Natural killer cell (primary cell): ENCODE measurements around the gene INPP4B. TPM values are rescaled to one million over a fixed set of nuclear protein-coding genes. Genes with fewer than 3 reads are reported as not detected.
A peak's percentile ranks its signal among the peaks of the same experiment; 100 is the strongest.

Source experiments
- ATAC-seq, 3 donors: fragments of 150-1000 bp in 2 of 3; fragments of 200-7000 bp in 1 of 3; cut with Tn5 transposase; 1 replicate in 1 of 3; 2 replicates in 2 of 3; pipeline ENCODE4 v1.10.0; 2021; ENCODE audit warnings: mild to moderate bottlenecking in 2 of 3, moderate library complexity in 2 of 3
- DNase-seq, 2 donors: peaks; one replicate each; pipeline versions ENCODE4 v3.0.0 to v3.0.0-alpha.2; 2013 to 2021; ENCODE audit warnings: mixed read lengths in 1 of 2
- H3K27ac ChIP-seq: one replicate; pipeline ENCODE4 v1.5.1; 2013; ENCODE audit warnings: mild to moderate bottlenecking, low read length
- H3K27me3 ChIP-seq: one replicate; pipeline ENCODE4 v1.6.1; 2013; ENCODE audit warnings: low read length; ENCODE audit not compliant: control insufficient read depth, insufficient read depth
- H3K36me3 ChIP-seq: one replicate; pipeline ENCODE4 v1.6.1; 2013; ENCODE audit warnings: low read length; ENCODE audit not compliant: control insufficient read depth, insufficient read depth
- H3K4me1 ChIP-seq: one replicate; pipeline ENCODE4 v1.6.1; 2013; ENCODE audit warnings: low read length; ENCODE audit not compliant: control insufficient read depth, insufficient read depth
- H3K4me3 ChIP-seq: one replicate; pipeline ENCODE4 v1.5.1; 2013; ENCODE audit warnings: low read length
- H3K9me3 ChIP-seq: one replicate; pipeline ENCODE4 v1.6.1; 2013; ENCODE audit warnings: low read length; ENCODE audit not compliant: control insufficient read depth, insufficient read depth
- H3K27ac Mint-ChIP-seq, 2 donors: one replicate each; pipeline ENCODE4 v1.8.0; 2022; ENCODE audit warnings: mild to moderate bottlenecking in 2 of 2, mixed read lengths in 2 of 2, moderate library complexity in 1 of 2
- H3K27me3 Mint-ChIP-seq, 2 donors: one replicate each; pipeline ENCODE4 v1.8.0; 2022; ENCODE audit warnings: low read depth in 2 of 2, mixed read lengths in 2 of 2
- H3K36me3 Mint-ChIP-seq: one replicate; pipeline ENCODE4 v1.8.0; 2022; ENCODE audit warnings: mixed read lengths
- H3K4me1 Mint-ChIP-seq, 2 donors: one replicate each; pipeline ENCODE4 v1.8.0; 2022; ENCODE audit warnings: mixed read lengths in 2 of 2
- H3K4me3 Mint-ChIP-seq: one replicate; pipeline ENCODE4 v1.8.0; 2022; ENCODE audit warnings: mild to moderate bottlenecking, moderate library complexity, mixed read lengths
- H3K9me3 Mint-ChIP-seq, 2 donors: one replicate each; pipeline ENCODE4 v1.8.0; 2022; ENCODE audit warnings: mixed read lengths in 2 of 2
- CTCF ChIP-seq: fragments of 200-600 bp; IDR thresholded peaks from one replicate; pipeline ENCODE4 v1.8.0; 2022; ENCODE audit warnings: antibody characterized with exemption
- WGBS: methylation state at CpG from one replicate; pipeline ENCODE4 v1.1.7; 2013; ENCODE audit warnings: missing lambda C conversion rate; ENCODE audit not compliant: insufficient coverage; 5-methylcytosine and 5-hydroxymethylcytosine counted together
- intact Hi-C: fragments of 100-400 bp; cut with micrococcal nuclease; formaldehyde crosslinking; loops from one replicate; pipeline ENCODE4 v1.14.2; 2022
- total RNA-seq, 4 donors: library from RNA; stranded (reverse); fragments of 120-200 nt in 1 of 4; gene quantifications; one replicate each; pipeline versions ENCODE4 v1.2.3 to v1.2.4, GENCODE V29; 2013 to 2022

The INPP4B gene
- total RNA-seq, 3 donors from 2014 or later (not counting 1 experiment from before 2014, with no cell fraction given) = 2.4 to 6.2 (median 4.5) TPM

GRCh38 chr4:142697320-142697719, 148.8 kb downstream of the INPP4B start:
- H3K27me3 ChIP-seq = no peaks in the 10 kb centered on the region
- DNase-seq = no peak
- no peak overlapping the region for H3K27ac ChIP-seq
- H3K4me1 Mint-ChIP-seq = peaks cover 0 to 4% of the 10 kb centered on the region in 2 donors
- H3K4me1 ChIP-seq = peaks cover 15% of the 10 kb centered on the region
- no peak overlapping the region for H3K4me3 ChIP-seq
- H3K4me3 Mint-ChIP-seq = no peak overlapping the region
- no peaks in the 10 kb centered on the region for H3K9me3 ChIP-seq
- WGBS = 100% methylated on average over 1 of the region's 2 CpGs
- H3K27ac Mint-ChIP-seq = no peak overlapping the region
- ATAC-seq = no peak
- intact Hi-C loops = no loop called here
- no peak for TF ChIP-seq CTCF
- H3K9me3 Mint-ChIP-seq = peaks cover 0 to 3% of the 10 kb centered on the region in 2 donors
- no peaks in the 10 kb centered on the region for H3K36me3 Mint-ChIP-seq
- H3K27me3 Mint-ChIP-seq = no peaks in the 10 kb centered on the region
- H3K36me3 ChIP-seq = no peaks in the 10 kb centered on the region

- no peaks in the 10 kb centered on the region for H3K36me3 ChIP-seq
- no peaks in the 10 kb centered on the region for H3K27me3 ChIP-seq
- no peaks in the 10 kb centered on the region for H3K9me3 ChIP-seq
- DNase-seq = peak in 1 of 2 donors; percentile 43
- Mint-ChIP-seq H3K4me1 (peaks cover 0 to 4% of the 10 kb centered on the region in 2 donors), H3K4me3 (no peak overlapping the region), H3K27me3 (no peaks in the 10 kb centered on the region), H3K36me3 (no peaks in the 10 kb centered on the region), H3K27ac (no peak overlapping the region), H3K9me3 (peaks cover 0 to 3% of the 10 kb centered on the region in 2 donors)
- 9% methylated on average over 3 of the region's 3 CpGs for WGBS
- no peak overlapping the region for H3K4me3 ChIP-seq
- intact Hi-C loops = no loop called here
- H3K4me1 ChIP-seq = peaks cover 15% of the 10 kb centered on the region
- TF ChIP-seq CTCF = no peak
- peak in 1 of 3 donors; percentile 35 for ATAC-seq
- peak overlapping the region; percentile 29 for H3K27ac ChIP-seq
Measured at GRCh38 chr4:142696334-142697122, 149.6 kb downstream of the INPP4B start.

- no peaks in the 10 kb centered on the region for H3K4me1 Mint-ChIP-seq
- no peaks in the 10 kb centered on the region for H3K4me1 ChIP-seq
- H3K4me3 ChIP-seq = no peak overlapping the region
- no peaks in the 10 kb centered on the region for H3K27me3 ChIP-seq
- peaks cover 0 to 2% of the 10 kb centered on the region in 2 donors for H3K9me3 Mint-ChIP-seq
- TF ChIP-seq CTCF = no peak
- H3K36me3 ChIP-seq = no peaks in the 10 kb centered on the region
- ATAC-seq (no peak), DNase-seq (no peak)
- H3K27ac Mint-ChIP-seq = no peak overlapping the region
- peaks cover 6% of the 10 kb centered on the region for H3K36me3 Mint-ChIP-seq
- no peaks in the 10 kb centered on the region for H3K9me3 ChIP-seq
- H3K27ac ChIP-seq = no peak overlapping the region
- WGBS = 91% methylated on average over 4 of the region's 4 CpGs
- intact Hi-C loops = no loop called here
- no peak overlapping the region for H3K4me3 Mint-ChIP-seq
- no peaks in the 10 kb centered on the region for H3K27me3 Mint-ChIP-seq
Measured at GRCh38 chr4:142690406-142691163, 155.5 kb downstream of the INPP4B start.
